Lower leg skin (tissue), 3 donors: Measurements from ENCODE around the gene FKBP4.

ENCODE experiments used
- CTCF ChIP-seq, 3 donors: fragments of 450-650 bp; IDR thresholded peaks; one replicate each; pipeline ENCODE4 v1.5.1; 2016; ENCODE audit warnings: antibody characterized with exemption in 3 of 3, mild to moderate bottlenecking in 3 of 3, moderate library complexity in 2 of 3
- POLR2A ChIP-seq, 2 donors: fragments of 450-650 bp; IDR thresholded peaks; one replicate each; pipeline ENCODE4 v1.6.1; 2016 to 2017; ENCODE audit warnings: antibody characterized with exemption in 2 of 2, mild to moderate bottlenecking in 1 of 2, moderate library complexity in 1 of 2

DNA sequence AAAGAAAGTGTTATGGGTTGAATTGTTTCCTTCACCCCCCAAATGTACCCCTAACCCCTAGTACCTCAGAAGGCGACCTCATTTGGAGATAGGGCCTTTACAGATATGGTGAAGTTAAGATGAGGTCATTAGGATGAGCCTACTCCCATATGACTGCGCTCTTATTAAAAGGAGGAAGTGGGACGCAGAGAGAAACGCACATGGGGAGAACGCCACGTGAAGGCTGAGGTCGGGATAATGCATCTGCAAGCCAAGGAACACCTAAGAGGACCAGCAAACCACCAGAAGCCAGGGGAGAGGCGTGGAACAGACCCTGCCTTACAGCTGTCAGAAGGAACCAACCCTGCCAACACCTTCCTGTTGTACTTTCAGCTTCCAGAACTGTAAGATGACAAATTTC is 41.8 kb downstream of the FKBP4 start:
- TF ChIP-seq POLR2A (IDR thresholded peaks at IDR 0.05) (no peak), CTCF (IDR thresholded peaks at IDR 0.05) (no peak)
